GM12865 (cell line): Measurements from ENCODE around the gene MOB2.
A peak's percentile ranks its signal among the peaks of the same experiment; 100 is the strongest.

Experiments
- DNase-seq: peaks from one replicate; pipeline ENCODE4 v3.0.0; 2010; ENCODE audit warnings: low read depth
- H3K4me3 ChIP-seq: 2 replicates; pipeline ENCODE4 v1.5.1; 2011; ENCODE audit warnings: mild to moderate bottlenecking, low read depth, low read length, control low read depth
- TF ChIP-seq, protein P1 (sequence below): IDR thresholded peaks from 2 replicates; pipeline ENCODE4 v1.5.1; 2011; ENCODE audit warnings: low read length, control low read depth, low read depth, inconsistent platforms; ENCODE audit not compliant: insufficient read depth; ENCODE audit errors: missing control alignments

Gene MOB2

DNA sequence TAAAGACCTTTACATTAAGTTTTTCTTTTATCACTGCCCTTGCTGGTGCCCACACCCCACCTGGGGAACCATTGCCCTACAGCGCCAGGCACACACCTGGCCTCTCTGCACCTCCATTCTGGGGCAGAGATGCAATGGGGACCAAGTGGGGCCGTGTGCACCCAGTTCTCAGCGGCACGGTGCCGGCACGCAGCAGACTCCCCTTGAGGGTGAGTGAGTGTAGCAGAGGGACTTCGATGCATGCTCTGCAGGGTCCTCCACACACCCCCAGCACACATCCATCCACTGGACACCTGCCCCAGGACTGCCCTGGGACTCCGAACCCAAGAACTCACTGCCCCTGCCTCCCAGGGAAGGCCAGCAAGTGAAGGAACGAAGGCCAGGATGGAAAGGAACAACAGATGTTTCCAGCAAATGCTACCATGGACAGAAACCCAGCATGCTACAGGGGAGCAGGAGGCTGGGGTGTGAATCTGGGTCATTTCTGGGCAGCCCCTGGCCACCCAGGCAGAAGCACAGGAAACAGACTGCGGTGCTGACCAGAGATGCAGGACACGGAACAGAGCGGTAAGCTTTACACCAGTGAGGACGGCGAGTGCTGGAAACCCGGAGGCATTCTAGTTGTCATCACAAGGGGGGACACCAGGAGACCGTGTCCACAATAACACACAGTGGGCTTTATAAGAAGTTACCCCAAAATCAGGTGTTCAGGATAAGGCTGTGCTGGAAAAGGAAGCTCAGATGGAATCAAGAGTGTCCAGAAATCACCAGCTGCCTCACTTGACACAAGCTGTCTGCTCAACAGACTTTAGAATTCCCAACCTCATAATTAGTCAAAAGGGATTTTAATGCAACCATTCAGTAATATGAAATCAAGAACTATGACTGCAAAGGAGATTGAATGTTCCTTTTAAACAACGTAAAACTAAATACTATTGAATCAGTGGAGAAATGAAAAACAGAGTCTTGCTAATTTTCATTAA is 32.7 kb upstream of the MOB2 start:
- TF ChIP-seq, protein P1, sequence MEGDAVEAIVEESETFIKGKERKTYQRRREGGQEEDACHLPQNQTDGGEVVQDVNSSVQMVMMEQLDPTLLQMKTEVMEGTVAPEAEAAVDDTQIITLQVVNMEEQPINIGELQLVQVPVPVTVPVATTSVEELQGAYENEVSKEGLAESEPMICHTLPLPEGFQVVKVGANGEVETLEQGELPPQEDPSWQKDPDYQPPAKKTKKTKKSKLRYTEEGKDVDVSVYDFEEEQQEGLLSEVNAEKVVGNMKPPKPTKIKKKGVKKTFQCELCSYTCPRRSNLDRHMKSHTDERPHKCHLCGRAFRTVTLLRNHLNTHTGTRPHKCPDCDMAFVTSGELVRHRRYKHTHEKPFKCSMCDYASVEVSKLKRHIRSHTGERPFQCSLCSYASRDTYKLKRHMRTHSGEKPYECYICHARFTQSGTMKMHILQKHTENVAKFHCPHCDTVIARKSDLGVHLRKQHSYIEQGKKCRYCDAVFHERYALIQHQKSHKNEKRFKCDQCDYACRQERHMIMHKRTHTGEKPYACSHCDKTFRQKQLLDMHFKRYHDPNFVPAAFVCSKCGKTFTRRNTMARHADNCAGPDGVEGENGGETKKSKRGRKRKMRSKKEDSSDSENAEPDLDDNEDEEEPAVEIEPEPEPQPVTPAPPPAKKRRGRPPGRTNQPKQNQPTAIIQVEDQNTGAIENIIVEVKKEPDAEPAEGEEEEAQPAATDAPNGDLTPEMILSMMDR, result no peak

DNA sequence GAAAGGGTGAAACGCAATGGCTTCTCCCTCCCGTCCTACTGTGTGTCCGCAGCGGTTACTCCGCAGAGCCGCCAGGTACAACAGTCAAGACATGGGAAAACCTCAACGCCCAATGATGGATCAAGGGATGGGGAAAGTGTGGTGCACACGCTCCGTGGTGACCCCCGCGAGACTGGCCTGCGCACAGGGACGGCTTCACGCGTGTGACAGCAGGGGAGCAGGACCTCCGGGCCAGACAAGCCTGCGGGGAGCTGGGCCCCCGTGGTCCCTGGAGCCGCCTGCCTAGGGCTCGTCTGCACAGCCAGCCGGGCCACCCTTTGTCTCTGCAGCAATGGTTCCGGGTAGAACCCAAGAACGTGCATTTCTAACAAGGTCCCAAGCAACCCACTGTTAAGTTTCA is 31.7 kb upstream of the MOB2 start:
- no peak overlapping the region for H3K4me3 ChIP-seq
- no peak for DNase-seq
- TF ChIP-seq, protein P1, result no peak

More for the DNA sequence above, 32.7 kb upstream of the MOB2 start:
- H3K4me3 ChIP-seq, result no peak overlapping the region
- no peak for DNase-seq

DNA sequence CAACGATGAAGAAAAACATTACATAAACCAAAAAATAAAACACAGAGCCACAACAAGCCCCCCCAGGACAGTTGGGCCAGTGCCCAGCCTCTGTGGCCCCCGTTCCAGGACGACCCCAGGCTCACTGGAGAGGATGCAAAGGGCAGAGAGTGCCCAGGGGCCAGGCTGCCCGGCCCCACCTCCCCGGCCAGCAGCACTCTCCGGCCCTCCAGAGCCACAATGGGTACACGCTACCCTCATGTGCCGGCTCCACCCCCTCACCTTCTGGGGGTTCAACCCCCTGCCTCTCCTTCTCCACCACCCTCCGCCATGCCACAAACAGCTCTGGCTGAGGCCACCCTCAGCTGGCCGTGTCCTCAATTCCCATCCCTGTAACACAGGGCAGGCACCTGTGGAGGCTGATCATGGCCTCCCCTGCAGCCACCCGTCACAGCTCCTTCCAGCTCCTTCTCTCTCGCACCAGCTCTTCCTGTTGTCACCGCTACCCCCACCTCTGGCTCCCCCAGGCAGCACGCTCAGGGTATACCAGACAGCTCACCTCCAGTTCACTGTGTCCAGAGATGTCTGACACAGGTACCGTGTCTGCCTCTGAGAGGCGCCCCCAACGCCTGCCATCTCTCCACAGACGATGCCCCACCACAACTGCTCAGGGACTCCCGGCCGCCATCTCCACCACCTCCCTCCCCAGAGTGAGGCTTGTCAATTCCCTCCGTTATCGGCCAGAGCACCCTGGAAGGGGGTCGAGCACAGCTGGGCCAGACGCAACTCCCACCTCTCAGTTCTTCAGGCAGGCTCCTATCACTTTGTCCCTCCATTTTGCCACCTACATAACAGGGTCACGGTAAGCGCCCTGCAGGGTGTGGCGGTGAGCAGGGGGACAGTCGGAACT is 30.8 kb upstream of the MOB2 start:
- DNase-seq, result no peak
- TF ChIP-seq, protein P1, result no peak

GRCh38 chr11:1516273-1517067 is 29.9 kb upstream of the MOB2 start:
- TF ChIP-seq, protein P1, result no peak

More for the DNA sequence above, 30.8 kb upstream of the MOB2 start:
- no peak overlapping the region for H3K4me3 ChIP-seq

DNA sequence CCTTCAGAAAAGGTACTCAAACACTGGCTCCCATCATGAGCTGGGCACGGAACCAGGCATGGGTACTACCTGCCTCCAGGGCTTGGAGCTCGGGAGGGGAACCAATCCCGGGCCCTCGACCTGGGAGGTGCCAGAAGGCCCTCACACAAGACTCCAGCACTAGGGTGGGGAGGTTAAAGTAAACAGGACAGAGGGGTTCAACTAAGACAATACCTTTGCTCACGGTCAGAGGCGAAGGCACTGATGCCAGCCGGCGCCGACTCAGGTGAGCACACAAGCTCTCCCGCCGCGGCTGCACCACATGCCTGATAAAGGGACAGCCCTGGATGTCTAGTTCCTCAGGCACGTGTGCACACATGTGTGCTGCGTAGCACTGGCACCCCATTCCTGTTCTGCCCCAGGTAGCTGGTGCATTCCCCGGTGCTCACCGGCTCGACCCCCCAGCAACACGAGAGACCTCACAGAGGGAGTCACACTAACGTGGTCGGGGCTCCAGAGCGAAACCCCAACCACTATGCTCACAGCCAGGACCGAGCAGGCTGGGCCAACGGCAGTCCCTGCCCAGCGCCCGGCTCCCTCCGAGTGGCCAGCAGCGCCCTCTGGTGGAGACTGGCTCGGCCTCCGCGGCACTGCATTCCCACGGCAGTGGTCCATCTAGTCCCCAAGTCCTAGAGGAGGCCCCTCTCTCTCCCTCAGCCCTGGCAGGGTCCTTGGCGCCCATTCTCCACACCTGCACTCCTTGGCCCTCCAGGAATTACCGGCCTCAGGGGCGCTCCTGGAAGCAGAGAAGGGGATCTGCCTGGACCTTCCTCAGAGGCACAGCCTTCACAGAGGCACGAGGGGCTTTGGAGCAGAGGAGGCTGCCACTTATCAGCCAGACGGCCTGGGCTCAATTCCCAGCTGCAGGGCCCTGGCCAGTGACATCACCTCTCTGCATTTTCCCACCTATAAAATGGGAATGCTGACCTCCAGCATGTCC is 28.8 kb upstream of the MOB2 start:
- H3K4me3 ChIP-seq, result no peak overlapping the region
- TF ChIP-seq, protein P1, result peak; percentile 94
- peak; percentile 50 for DNase-seq

More at GRCh38 chr11:1516273-1517067, 29.9 kb upstream of the MOB2 start:
- no peak for DNase-seq
- no peak overlapping the region for H3K4me3 ChIP-seq
